ENCODE measurements around the gene HDAC2.
"Not testable (repeated sequence)": the region's sequence is repeated elsewhere in the genome, so short reads cannot be mapped to it uniquely, and the experiment has no call there.

HDAC2 gene

GRCh38 chr6:113970805-113971676 lies at the start of gene HDAC2:
TSS of gene HDAC2 (minus strand) at chr6:113971148. CDS start at chr6:113970908, 240 bp downstream.
- in situ Hi-C loops (cut with HindIII; ENCODE audit: low pct_ligation_motif_present, low sequenced_read_pairs), result no loop called here
- H3K27me3 ChIP-seq (replicated peaks), result no peaks in the 10 kb centered on the region
- no peaks in the 10 kb centered on the region for H3K36me3 ChIP-seq (replicated peaks)
- H3K27ac ChIP-seq, result peak within 1 kb of the TSS; percentile 93
- H3K4me3 ChIP-seq (ENCODE audit: low read depth, low read length), result peak within 1 kb of the TSS; percentile 96
- peak; percentile 15 for TF ChIP-seq CTCF (IDR thresholded peaks at IDR 0.05; ENCODE audit: low read depth, low read length, missing control alignments)
- peak; percentile 52 for DNase-seq

GRCh38 chr6:114020196-114020595 lies 49.2 kb upstream of the HDAC2 start:
- DNase-seq, result no peak
- no peak overlapping the region for H3K27ac ChIP-seq
- in situ Hi-C loops (cut with HindIII; ENCODE audit: low pct_ligation_motif_present, low sequenced_read_pairs), result no loop called here
- H3K27me3 ChIP-seq (replicated peaks), result no peaks in the 10 kb centered on the region
- H3K36me3 ChIP-seq (replicated peaks), result no peaks in the 10 kb centered on the region
- H3K4me3 ChIP-seq (ENCODE audit: low read depth, low read length), result no peak overlapping the region
- no peak for TF ChIP-seq CTCF (IDR thresholded peaks at IDR 0.05; ENCODE audit: low read depth, low read length, missing control alignments)

GRCh38 chr6:114017146-114017545 lies 46.2 kb upstream of the HDAC2 start:
- in situ Hi-C loops (cut with HindIII; ENCODE audit: low pct_ligation_motif_present, low sequenced_read_pairs); H3K4me3 ChIP-seq (ENCODE audit: low read depth, low read length); H3K36me3 ChIP-seq (replicated peaks); H3K27me3 ChIP-seq (replicated peaks); H3K27ac ChIP-seq: not testable (repeated sequence)
- DNase-seq, result peak; percentile 60

- in situ Hi-C loops (cut with HindIII; ENCODE audit: low pct_ligation_motif_present, low sequenced_read_pairs); H3K4me3 ChIP-seq (ENCODE audit: low read depth, low read length); DNase-seq; H3K36me3 ChIP-seq (replicated peaks); H3K27me3 ChIP-seq (replicated peaks); H3K27ac ChIP-seq: not testable (repeated sequence)
Observed at GRCh38 chr6:114014106-114014505, 43.2 kb upstream of the HDAC2 start.

- H3K27ac ChIP-seq; H3K36me3 ChIP-seq (replicated peaks); H3K4me3 ChIP-seq (ENCODE audit: low read depth, low read length); DNase-seq; in situ Hi-C loops (cut with HindIII; ENCODE audit: low pct_ligation_motif_present, low sequenced_read_pairs); H3K27me3 ChIP-seq (replicated peaks): not testable (repeated sequence)
Observed at GRCh38 chr6:114011486-114011885, 40.5 kb upstream of the HDAC2 start.

- no peak for TF ChIP-seq CTCF (IDR thresholded peaks at IDR 0.05; ENCODE audit: low read depth, low read length, missing control alignments)
- no peak for DNase-seq
- in situ Hi-C loops (cut with HindIII; ENCODE audit: low pct_ligation_motif_present, low sequenced_read_pairs), result no loop called here
Observed at GRCh38 chr6:114010540-114010939, 39.6 kb upstream of the HDAC2 start.

GRCh38 chr6:114009192-114009591 lies 38.2 kb upstream of the HDAC2 start:
- H3K36me3 ChIP-seq (replicated peaks), result no peaks in the 10 kb centered on the region
- H3K27ac ChIP-seq, result no peak overlapping the region
- no peak for DNase-seq
- H3K27me3 ChIP-seq (replicated peaks), result no peaks in the 10 kb centered on the region
- H3K4me3 ChIP-seq (ENCODE audit: low read depth, low read length), result no peak overlapping the region
- in situ Hi-C loops (cut with HindIII; ENCODE audit: low pct_ligation_motif_present, low sequenced_read_pairs), result no loop called here
- TF ChIP-seq CTCF (IDR thresholded peaks at IDR 0.05; ENCODE audit: low read depth, low read length, missing control alignments), result no peak

More at GRCh38 chr6:114010540-114010939, 39.6 kb upstream of the HDAC2 start:
- H3K36me3 ChIP-seq (replicated peaks), result no peaks in the 10 kb centered on the region
- no peak overlapping the region for H3K4me3 ChIP-seq (ENCODE audit: low read depth, low read length)
- H3K27me3 ChIP-seq (replicated peaks), result no peaks in the 10 kb centered on the region
- no peak overlapping the region for H3K27ac ChIP-seq
